Chondrocyte (in vitro differentiated cells): ENCODE results near the gene NR1H4. TPM values are rescaled to one million over a fixed set of nuclear protein-coding genes. Genes with fewer than 3 reads are reported as not detected.

Experiments
- DNase-seq: peaks from one replicate; pipeline ENCODE4 v3.0.0; 2021; ENCODE audit warnings: mixed read lengths, low spot score
- H3K27ac Mint-ChIP-seq: one replicate; pipeline ENCODE4 v1.8.0; 2021; ENCODE audit warnings: mild to moderate bottlenecking, moderate library complexity, mixed read lengths; ENCODE audit not compliant: unreplicated experiment
- H3K27me3 Mint-ChIP-seq: 2 replicates; pipeline ENCODE4 v1.8.0; 2021; ENCODE audit warnings: low read depth, mixed read lengths
- H3K36me3 Mint-ChIP-seq: 2 replicates; pipeline ENCODE4 v1.8.0; 2021; ENCODE audit warnings: low read depth, mixed read lengths
- H3K4me1 Mint-ChIP-seq: 2 replicates; pipeline ENCODE4 v1.8.0; 2021; ENCODE audit warnings: low read depth, mild to moderate bottlenecking, mixed read lengths
- H3K4me3 Mint-ChIP-seq: one replicate; pipeline ENCODE4 v1.8.0; 2021; ENCODE audit warnings: mild to moderate bottlenecking, moderate library complexity, mixed read lengths; ENCODE audit not compliant: unreplicated experiment
- H3K9me3 Mint-ChIP-seq: 2 replicates; pipeline ENCODE4 v1.8.0; 2021; ENCODE audit warnings: low read depth, mixed read lengths
- total RNA-seq: library from RNA; stranded (reverse); gene quantifications from 3 replicates; pipeline ENCODE4 v1.2.1, GENCODE V29; 2021
- TF ChIP-seq, protein P1 (sequence below): fragments of 200-600 bp; sonication (generic); IDR thresholded peaks from 2 replicates; pipeline ENCODE4 v1.5.0; 2021; ENCODE audit warnings: antibody characterized with exemption, mild to moderate bottlenecking, moderate library complexity

The NR1H4 gene
- total RNA-seq, 1 donor from 2014 or later: not detected

DNA sequence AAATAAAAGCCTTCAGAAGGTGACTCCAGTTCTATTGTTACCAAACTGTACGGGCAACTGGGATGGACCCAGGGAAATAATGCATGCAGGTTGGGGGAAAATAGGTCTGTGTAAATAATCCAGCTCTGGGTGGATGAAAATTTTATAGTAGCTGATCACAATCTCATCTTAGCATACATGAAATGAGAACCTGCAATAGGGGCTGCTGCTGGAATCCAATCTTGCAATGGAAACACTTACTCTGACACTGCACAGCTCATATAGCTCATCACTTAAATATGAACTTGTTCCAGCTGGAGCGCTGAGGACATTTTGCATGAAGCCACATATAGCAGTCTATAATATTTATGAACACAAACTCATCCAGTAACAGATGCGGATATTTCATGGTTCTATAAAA, 59.7 kb downstream of the NR1H4 start:
- Mint-ChIP-seq H3K27ac (no peak overlapping the region), H3K36me3 (no peaks in the 10 kb centered on the region), H3K4me3 (no peak overlapping the region), H3K4me1 (no peaks in the 10 kb centered on the region), H3K27me3 (peaks cover 28% of the 10 kb centered on the region), H3K9me3 (no peaks in the 10 kb centered on the region)
- DNase-seq: no peak
- TF ChIP-seq, protein P1, sequence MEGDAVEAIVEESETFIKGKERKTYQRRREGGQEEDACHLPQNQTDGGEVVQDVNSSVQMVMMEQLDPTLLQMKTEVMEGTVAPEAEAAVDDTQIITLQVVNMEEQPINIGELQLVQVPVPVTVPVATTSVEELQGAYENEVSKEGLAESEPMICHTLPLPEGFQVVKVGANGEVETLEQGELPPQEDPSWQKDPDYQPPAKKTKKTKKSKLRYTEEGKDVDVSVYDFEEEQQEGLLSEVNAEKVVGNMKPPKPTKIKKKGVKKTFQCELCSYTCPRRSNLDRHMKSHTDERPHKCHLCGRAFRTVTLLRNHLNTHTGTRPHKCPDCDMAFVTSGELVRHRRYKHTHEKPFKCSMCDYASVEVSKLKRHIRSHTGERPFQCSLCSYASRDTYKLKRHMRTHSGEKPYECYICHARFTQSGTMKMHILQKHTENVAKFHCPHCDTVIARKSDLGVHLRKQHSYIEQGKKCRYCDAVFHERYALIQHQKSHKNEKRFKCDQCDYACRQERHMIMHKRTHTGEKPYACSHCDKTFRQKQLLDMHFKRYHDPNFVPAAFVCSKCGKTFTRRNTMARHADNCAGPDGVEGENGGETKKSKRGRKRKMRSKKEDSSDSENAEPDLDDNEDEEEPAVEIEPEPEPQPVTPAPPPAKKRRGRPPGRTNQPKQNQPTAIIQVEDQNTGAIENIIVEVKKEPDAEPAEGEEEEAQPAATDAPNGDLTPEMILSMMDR: no peak

- H3K36me3 Mint-ChIP-seq: no peaks in the 10 kb centered on the region
- no peaks in the 10 kb centered on the region for H3K4me1 Mint-ChIP-seq
- H3K27ac Mint-ChIP-seq: no peak overlapping the region
- TF ChIP-seq, protein P1: no peak
- peaks cover 22% of the 10 kb centered on the region for H3K27me3 Mint-ChIP-seq
- no peak for DNase-seq
- no peaks in the 10 kb centered on the region for H3K9me3 Mint-ChIP-seq
- H3K4me3 Mint-ChIP-seq: no peak overlapping the region
Measured at GRCh38 chr12:100534625-100535227, 61.1 kb downstream of the NR1H4 start.

DNA sequence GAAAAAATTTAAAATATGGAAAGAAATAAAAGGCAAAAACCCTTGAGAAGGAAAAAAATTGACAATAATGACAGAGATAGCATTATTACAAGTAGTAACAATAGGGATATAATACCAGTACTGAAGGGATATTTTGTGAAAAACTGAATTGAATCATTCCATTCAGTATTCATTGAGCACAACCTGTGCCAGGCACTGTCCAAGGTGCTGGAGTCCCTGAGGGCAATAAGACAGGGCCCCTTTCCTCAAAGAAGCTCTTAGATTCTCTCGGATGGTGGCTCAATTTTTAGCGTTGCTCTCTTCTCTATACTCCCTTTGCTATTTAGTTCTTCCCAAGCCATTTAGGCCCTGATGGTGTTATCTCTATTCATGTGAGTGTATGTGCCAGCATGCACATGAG, 65.5 kb downstream of the NR1H4 start:
- no peaks in the 10 kb centered on the region for H3K36me3 Mint-ChIP-seq
- no peak overlapping the region for H3K4me3 Mint-ChIP-seq
- no peak overlapping the region for H3K27ac Mint-ChIP-seq
- TF ChIP-seq, protein P1: no peak
- peaks cover 14% of the 10 kb centered on the region for H3K27me3 Mint-ChIP-seq
- no peaks in the 10 kb centered on the region for H3K9me3 Mint-ChIP-seq
- no peaks in the 10 kb centered on the region for H3K4me1 Mint-ChIP-seq
- DNase-seq: no peak

- DNase-seq: no peak
- Mint-ChIP-seq H3K27ac (no peak overlapping the region), H3K4me1 (no peaks in the 10 kb centered on the region), H3K27me3 (peaks cover 17% of the 10 kb centered on the region), H3K36me3 (no peaks in the 10 kb centered on the region), H3K4me3 (no peak overlapping the region), H3K9me3 (no peaks in the 10 kb centered on the region)
- TF ChIP-seq, protein P1: no peak
Measured at GRCh38 chr12:100544165-100544564, 70.5 kb downstream of the NR1H4 start.

DNA sequence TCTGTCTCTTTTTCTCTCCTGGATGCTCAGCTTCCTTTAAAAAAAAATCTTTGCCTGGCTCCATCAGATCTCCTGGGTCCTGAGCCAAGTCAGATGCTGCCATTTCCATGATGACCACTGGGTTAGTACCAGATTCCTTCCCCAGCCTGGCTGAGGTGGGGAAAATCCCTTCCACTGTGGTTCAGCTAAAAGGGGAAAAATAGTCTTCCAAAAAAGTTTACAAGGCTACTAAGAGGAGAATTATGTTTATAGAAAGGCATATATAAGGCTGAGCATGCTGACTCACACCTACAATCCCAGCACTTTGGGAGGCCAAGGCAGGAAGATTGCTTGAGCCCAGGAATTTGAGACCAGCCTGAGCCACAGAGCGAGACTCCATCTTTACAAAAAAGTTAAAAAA, 71.4 kb downstream of the NR1H4 start:
- TF ChIP-seq, protein P1: no peak
- Mint-ChIP-seq H3K9me3 (no peaks in the 10 kb centered on the region), H3K36me3 (no peaks in the 10 kb centered on the region), H3K27me3 (peaks cover 17% of the 10 kb centered on the region), H3K4me1 (no peaks in the 10 kb centered on the region), H3K4me3 (no peak overlapping the region), H3K27ac (no peak overlapping the region)
- no peak for DNase-seq
